NCI-H524 (cell line): Measurements from ENCODE around the gene UNC93B1.

ENCODE experiments used
- DNase-seq, 2 experiments: peaks; one replicate each; lab custom pipeline; 2025; lab: John Stamatoyannopoulos, UW

Gene UNC93B1, protein sequence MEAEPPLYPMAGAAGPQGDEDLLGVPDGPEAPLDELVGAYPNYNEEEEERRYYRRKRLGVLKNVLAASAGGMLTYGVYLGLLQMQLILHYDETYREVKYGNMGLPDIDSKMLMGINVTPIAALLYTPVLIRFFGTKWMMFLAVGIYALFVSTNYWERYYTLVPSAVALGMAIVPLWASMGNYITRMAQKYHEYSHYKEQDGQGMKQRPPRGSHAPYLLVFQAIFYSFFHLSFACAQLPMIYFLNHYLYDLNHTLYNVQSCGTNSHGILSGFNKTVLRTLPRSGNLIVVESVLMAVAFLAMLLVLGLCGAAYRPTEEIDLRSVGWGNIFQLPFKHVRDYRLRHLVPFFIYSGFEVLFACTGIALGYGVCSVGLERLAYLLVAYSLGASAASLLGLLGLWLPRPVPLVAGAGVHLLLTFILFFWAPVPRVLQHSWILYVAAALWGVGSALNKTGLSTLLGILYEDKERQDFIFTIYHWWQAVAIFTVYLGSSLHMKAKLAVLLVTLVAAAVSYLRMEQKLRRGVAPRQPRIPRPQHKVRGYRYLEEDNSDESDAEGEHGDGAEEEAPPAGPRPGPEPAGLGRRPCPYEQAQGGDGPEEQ

DNA sequence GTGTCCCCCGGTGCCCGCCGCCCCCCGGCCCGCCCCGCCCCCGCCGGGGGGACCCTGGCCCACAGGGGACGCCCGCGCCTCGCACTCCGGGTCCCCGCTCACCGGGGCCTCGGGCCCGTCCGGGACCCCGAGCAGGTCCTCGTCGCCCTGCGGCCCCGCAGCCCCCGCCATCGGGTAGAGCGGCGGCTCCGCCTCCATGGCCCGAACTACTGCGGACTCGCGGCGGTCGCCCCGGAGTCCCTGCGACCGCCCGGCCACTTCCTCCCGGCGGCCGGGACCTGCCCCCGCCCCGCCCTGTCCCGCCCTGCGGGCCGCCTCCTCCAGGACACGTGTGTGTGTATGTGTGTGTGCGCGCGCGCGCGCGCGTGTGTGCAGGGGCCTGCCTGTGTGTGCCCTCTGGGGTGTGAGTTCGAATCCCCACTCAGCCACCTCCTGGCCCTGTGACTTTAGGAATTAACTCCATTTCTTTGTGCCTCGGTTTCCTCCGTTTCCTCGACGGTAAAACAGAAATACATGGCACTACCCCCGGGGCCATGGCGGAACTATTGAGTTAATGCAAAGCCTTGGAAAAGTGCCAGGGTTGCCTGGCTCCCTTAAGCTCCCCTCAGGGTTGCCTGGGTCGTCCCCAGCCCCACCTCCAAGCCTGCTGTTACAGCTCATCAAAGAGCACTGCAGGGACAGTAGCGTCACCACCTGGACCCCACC lies at the start of gene UNC93B1:
UNC93B1 (minus strand) TSS at position 252 of the 705 bp plus-strand sequence; CDS start at position 198, 54 bp downstream.
- peak; percentile 51 to 74 for DNase-seq

DNA sequence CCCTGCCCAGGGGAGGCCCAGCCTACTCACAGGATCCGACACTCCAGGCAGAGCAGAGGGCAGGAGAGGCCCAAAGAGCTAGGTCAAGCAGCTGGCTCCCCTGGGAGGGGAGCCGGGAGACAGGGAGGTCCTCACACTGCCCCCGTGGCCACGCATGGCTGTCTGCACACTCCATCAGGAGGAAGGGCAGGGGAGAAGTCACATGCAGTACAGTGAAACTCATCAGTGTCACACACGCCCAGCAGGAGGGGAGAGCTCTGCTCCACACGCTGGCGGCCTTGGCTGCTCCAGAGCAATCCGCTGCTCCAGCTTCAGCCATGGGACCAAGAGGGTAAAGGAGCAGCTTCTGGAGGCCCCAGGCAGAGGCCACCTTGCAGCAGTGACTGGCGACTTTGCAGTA lies 49.2 kb upstream of the UNC93B1 start:
- no peak for DNase-seq

DNA sequence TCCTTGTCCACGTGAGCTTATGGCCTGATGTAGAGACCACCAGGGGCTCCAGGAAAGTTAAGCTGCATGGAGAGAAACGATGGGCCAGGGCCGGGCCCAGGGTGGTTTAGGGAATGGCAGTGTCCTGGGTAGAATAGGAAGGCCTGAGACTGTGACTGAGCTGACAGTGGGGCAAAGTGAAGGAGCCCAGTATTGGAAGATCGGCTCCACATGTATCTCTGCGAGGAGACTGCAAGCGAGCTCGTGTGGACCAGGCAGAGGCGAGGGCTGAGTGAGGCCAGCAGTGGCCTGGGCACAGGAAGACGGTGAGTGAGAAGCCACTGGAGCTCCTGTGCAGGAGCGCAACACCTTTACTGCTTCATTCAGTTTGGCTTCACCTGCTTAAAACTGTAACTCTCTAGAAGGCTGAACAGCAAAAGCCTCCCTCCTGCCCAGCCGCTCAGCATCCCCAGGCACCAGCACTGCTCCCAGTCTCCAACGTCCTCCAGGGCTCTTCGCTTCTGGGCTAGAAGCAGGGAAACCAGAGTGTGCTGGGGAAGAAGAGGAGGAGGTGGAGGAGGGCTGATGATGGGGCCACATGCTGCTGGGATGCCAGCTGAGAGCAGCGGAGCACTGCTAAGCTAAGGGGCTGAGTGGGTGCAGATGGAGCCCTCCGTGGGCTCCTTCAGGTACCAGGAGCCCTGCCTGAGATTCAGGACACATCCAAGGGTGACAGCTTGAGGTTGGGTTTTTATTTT lies 48.4 kb upstream of the UNC93B1 start:
- DNase-seq, result no peak

DNA sequence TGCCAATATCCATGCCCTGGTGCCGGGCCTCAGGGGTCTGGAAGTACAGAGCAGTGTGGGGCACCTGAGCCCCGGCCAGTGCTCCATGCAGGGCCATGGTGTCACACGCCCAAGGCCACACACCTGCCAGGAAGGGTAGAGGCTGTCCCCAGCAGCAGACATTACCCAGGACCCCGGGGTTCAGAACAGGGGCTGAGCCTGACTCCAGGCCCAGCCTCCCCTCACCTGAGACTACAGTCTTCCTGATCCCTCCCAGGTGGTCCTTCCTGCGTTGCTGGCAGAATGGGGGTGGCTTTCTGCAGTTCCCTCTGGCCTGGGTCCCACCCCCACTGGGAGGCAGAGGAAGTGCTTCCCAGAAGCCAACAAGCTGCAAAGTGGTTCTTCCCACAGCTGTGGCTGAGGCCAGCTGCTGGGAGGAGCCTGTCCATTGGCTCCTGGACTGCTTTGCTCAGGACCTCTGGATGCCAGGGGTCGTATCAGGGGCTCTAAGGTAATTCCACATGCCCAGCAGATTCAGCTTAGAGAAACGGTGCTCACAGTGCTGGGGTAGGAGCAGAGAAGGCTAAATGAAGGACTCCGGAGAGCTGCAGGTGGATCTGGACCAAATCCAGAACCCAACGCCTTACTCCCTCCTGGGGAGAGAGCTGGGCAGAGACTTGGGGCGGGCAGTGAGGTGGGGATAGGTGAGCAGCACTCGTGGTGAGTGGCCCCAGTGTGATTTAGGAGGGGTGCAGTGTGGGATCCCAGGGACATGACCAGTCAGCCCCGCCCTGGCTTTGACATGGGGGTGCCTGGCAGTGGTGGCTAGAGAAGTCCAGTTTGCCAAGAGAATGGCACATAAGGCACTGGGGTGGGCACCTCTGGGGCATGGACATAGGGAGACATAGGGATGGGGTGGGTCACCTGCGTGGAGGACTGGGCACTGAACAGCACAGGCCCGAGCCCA lies 47.6 kb upstream of the UNC93B1 start:
- no peak for DNase-seq

DNA sequence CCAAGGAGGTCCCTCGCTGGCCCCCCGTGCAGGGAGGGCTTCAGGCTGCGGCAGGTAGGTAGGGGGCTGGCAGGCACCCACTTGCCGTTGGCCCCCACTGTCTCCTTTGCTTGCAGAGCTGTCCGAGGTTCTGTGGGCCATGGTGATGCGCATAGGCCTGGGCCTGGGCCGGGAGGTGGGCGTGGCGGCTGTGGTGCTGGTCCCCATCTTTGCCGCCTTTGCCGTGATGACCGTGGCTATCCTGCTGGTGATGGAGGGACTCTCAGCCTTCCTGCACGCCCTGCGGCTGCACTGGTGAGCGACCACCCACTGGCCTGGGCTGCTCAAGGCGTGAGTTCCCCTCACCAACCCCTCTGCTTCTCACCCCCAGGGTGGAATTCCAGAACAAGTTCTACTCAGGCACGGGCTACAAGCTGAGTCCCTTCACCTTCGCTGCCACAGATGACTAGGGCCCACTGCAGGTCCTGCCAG lies 46.5 kb upstream of the UNC93B1 start:
- DNase-seq, result no peak

DNA sequence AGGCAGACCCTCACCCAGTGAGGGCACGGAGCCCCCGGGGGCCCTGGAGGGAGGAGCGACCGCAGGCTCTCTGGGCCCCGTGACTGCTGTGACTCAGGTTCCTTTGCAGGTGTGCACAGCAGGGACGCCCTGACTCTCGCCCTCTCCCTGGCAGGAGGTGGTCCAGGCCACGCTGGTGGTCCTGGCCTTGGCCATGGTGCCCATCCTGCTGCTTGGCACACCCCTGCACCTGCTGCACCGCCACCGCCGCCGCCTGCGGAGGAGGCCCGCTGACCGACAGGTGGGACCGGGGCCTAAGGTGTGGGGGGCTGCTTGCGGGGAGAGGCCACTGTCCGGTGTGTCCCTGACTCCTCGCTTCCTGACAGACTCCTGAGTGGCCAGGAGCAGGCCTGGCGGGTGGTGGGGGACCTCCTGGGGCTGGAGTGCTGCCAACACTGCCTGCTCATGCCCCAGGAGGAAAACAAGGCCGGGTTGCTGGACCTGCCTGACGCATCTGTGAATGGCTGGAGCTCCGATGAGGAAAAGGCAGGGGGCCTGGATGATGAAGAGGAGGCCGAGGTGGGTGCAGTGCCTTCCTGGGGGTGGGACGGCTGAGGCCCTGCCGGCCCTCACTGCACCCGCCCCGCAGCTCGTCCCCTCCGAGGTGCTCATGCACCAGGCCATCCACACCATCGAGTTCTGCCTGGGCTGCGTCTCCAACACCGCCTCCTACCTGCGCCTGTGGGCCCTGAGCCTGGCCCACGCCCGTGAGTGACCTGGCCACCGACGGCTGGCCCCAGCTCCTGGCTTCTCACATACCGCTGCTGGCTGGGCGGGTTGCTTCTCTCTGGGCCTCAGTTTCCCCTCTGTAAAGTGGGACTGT lies 45.8 kb upstream of the UNC93B1 start:
- no peak for DNase-seq

DNA sequence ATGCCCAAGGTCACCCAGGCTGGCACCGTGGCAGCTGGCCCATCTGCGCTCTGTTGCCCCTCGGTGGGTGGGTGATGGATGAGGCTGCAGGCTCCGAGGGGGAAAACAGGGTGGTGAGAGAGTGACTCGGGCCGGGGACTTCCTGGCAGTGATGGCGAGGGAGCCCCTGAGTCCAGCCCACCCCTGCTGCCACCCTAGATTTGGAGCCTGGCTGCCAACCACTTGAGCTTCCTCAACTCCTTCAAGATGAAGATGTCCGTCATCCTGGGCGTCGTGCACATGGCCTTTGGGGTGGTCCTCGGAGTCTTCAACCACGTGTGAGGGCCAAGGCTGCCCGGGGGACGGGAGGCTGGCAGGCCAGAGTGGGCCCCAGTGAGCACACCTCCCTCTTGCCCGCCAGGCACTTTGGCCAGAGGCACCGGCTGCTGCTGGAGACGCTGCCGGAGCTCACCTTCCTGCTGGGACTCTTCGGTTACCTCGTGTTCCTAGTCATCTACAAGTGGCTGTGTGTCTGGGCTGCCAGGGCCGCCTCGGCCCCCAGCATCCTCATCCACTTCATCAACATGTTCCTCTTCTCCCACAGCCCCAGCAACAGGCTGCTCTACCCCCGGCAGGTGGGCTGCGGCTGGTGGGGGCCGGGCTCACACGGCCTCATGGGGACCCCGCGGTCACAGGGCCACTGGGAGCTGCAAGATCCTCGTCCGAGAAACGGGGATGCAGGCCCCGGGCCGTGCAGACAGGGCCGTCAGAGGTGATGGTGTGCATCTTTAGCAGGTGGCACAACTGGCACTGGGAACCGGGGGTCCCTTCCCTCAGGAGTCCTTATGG lies 45.0 kb upstream of the UNC93B1 start:
- no peak for DNase-seq

DNA sequence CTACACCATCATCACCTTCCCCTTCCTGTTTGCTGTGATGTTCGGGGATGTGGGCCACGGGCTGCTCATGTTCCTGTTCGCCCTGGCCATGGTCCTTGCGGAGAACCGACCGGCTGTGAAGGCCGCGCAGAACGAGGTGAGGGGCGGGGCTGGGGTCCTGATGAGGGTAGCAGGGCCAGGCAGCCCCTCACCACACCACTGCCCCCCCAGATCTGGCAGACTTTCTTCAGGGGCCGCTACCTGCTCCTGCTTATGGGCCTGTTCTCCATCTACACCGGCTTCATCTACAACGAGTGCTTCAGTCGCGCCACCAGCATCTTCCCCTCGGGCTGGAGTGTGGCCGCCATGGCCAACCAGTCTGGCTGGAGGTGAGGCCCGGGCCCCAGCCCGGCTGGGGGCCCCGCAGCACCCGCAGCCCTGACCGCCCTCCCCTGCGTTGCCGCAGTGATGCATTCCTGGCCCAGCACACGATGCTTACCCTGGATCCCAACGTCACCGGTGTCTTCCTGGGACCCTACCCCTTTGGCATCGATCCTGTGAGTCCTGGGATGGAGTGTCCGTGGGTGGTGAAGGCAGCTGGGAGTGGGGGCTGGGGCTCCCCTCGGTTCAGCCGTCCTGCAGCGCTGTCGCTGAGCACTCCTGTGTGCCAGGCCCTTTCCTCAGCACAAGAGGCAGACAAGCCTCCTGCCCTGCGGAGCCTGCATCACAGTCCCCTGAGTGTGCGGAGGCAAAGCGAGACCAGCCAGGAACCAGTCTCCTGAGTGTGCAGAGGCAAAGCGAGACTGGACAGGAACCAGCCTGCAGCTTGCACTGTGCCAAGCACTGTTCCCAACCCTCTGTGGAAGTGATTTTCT lies 43.8 kb upstream of the UNC93B1 start:
- no peak for DNase-seq

DNA sequence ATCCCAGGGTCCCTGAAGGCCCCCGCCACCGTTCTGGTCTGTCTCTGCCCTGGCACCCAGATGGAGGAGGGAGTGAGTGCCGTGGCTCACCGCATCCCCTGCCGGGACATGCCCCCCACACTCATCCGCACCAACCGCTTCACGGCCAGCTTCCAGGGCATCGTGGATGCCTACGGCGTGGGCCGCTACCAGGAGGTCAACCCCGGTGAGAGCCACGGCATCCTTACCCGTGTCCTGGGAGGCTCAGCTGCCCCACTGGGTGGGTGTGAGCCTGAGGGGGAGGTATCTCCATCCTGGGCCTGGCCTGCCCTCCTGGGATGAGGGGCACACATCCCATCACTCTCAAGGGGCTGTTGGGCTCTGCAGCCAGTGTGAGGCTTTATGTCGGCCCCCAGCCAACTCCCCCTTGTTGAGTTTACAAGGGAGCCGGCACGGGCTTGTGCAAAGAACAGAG lies 41.0 kb upstream of the UNC93B1 start:
- no peak for DNase-seq

DNA sequence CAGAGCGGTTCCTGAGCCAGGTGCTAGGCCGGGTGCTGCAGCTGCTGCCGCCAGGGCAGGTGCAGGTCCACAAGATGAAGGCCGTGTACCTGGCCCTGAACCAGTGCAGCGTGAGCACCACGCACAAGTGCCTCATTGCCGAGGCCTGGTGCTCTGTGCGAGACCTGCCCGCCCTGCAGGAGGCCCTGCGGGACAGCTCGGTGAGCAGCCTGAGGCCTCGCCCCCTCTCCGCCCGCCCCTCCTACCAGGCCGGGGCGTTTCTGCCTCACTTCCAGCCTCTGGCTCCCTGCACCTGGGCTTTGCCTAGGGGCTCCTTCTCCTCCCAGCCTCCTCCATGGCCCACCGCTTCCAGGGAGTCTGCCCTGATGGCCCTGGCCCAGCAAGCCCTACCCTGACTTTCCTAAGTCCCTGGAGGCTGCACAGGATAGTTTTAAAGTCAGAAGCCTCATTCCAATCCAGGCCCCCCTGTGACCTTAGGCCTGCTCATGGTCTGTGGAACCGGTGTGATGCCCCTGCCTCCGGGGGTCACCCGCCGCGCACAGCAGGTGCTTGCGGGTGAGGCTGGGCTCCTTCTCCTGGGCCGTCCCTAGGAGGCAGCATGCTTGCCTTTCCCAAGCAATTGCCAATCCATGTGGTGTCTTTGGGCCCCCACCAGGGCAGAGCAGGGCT lies 40.4 kb upstream of the UNC93B1 start:
- no peak for DNase-seq

DNA sequence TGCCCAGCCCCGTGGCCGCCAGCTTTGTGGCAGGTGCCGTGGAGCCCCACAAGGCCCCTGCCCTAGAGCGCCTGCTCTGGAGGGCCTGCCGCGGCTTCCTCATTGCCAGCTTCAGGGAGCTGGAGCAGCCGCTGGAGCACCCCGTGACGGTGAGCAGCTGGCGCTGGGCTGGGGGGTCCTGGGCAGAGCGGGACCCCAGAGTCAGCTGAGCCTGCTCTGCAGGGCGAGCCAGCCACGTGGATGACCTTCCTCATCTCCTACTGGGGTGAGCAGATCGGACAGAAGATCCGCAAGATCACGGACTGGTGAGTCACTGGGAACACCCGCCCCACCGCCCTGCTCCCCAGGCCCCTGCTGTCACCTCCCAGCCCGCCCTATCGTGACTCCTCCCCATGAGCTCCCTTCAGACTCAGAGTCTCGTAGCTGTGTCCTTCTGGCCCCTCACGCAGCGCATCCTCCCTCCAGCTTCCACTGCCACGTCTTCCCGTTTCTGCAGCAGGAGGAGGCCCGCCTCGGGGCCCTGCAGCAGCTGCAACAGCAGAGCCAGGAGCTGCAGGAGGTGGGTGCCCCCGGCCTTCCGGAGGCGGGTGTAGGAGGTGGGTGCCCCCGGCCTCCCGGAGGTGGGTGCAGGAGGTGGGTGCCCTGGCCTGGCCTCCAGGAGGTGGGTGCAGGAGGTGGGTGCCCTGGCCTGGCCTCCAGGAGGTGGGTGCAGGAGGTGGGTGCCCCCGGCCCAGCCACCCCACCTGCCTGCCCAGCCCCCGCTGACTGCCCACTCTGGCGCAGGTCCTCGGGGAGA lies 39.6 kb upstream of the UNC93B1 start:
- no peak for DNase-seq

DNA sequence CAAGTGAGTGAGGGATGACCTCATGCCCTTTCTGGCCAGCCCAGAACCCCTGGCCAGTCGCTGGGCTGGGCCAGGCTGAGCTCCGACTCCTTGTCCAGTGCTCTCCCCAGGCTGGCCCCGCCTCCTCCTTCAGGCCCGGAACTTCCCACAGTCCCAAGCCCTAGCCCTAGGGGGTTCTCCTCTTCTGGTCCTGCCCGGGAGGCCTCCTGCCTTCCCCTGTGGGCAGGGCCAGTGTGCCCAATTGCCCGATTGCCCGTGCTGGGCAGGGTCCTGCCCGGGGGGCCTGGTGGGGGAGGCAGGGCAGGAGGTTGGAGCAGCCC lies 39.1 kb upstream of the UNC93B1 start:
- no peak for DNase-seq

DNA sequence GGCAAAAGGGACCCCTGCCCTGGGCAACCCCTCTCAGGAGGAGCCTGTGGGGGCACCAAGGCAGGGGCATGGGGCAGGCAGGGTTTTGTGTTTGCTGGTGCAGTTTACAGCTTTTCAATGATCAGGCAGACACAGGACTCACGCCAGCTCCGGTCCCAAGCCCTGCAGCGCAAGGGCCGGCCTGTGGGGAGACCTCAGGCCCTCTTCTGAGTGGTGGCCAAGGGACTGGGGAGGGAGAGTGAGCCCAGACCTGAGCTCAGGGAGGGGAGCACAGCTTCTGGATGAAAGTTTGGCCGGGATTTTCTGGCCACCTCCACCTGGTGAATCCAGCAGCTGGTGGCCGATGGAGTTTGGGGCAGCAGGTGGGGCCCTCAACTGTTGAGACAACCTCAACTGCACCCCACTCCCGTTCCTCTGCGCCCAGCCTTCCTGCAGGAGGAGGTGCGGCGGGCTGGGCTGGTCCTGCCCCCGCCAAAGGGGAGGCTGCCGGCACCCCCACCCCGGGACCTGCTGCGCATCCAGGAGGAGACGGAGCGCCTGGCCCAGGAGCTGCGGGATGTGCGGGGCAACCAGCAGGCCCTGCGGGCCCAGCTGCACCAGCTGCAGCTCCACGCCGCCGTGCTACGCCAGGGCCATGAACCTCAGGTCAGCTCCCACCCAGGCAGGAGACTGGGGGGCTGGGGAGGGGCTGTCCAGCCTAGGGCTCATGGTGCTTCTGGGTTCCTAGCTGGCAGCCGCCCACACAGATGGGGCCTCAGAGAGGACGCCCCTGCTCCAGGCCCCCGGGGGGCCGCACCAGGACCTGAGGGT lies 38.5 kb upstream of the UNC93B1 start:
- no peak for DNase-seq

DNA sequence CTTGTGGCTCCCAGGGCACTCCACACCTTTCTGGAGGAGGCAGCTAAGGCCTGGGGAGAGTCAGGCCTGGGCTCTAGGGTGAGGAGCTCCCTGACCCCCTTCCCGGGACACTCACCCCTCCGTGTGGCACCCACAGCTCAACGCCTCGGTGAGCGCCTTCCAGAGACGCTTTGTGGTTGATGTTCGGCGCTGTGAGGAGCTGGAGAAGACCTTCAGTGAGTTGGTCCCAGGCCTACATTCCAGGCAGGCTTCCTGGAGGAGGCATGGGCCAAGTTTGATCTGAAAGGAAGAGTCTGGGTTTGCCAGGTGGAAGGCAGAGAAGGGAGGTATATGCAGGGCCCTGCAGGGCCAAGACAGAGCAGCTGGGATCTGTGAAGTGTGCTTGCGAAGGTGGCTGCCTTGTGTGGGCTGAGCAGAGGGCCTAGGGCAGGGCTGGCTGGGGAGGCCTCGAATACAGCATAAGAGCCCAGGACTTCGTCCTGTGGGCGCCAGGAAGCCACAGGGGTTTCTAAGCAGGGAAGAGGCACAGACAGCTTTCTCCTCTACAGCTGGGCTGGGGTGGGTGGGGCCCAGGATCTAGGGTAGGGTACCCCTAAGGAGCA lies 37.8 kb upstream of the UNC93B1 start:
- DNase-seq, result no peak

DNA sequence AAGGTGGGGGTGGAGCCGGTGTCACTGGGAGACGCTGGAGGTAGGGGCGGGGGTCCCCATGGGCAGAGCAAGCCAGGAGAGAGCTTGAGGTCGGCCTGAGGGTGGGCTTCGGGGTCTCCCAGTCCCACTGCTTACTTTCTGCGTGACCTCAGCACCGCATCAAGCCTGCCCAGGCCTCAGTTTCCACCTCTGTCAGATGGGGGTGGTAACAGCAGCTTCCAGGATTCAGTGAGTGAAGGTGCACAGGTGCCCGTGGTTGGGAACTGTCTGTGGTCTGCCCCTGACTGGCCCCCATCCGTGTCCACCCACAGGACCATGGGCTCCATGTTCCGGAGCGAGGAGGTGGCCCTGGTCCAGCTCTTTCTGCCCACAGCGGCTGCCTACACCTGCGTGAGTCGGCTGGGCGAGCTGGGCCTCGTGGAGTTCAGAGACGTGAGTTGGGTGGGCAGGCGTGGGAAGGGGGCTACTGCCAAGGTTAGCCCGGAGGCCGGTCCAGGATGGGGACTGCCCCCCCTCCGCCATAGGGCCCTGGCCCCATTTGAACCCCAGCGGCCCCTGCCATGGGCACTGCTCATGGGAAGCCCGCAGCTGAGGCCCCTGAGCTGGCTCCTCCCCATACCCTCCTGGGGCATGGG lies 37.2 kb upstream of the UNC93B1 start:
- no peak for DNase-seq
